ENCODE measurements around the gene CELF2.

DNA sequence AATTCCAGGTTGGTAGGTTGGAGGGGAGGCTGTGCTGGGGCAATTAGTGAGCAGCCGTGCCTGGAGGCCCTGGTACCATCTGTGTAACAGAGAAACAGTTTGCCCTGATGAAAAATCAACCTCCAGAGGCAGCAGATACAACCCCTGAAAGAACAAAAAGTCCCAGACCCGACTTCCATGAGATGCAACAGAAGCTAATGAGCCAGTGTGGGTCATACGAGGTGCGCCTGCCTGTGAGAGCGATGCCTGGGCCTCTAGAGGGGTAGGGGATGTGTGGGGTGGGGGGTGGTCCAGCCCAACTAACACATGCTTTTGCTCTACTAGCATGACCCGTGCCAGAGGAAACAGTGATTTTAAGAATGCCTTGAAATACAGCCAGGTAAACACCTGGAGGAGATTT lies 39.3 kb downstream of the CELF2 start:
- TF ChIP-seq POLR2A (IDR thresholded peaks at IDR 0.05; ENCODE audit: extremely low read depth, insufficient read length), result no peak
- TF ChIP-seq, protein P1, sequence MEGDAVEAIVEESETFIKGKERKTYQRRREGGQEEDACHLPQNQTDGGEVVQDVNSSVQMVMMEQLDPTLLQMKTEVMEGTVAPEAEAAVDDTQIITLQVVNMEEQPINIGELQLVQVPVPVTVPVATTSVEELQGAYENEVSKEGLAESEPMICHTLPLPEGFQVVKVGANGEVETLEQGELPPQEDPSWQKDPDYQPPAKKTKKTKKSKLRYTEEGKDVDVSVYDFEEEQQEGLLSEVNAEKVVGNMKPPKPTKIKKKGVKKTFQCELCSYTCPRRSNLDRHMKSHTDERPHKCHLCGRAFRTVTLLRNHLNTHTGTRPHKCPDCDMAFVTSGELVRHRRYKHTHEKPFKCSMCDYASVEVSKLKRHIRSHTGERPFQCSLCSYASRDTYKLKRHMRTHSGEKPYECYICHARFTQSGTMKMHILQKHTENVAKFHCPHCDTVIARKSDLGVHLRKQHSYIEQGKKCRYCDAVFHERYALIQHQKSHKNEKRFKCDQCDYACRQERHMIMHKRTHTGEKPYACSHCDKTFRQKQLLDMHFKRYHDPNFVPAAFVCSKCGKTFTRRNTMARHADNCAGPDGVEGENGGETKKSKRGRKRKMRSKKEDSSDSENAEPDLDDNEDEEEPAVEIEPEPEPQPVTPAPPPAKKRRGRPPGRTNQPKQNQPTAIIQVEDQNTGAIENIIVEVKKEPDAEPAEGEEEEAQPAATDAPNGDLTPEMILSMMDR (IDR thresholded peaks at IDR 0.05; ENCODE audit: low read depth, low read length), result no peak
- TF ChIP-seq, protein P2, sequence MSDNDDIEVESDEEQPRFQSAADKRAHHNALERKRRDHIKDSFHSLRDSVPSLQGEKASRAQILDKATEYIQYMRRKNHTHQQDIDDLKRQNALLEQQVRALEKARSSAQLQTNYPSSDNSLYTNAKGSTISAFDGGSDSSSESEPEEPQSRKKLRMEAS (IDR thresholded peaks at IDR 0.05; ENCODE audit: low read depth, low read length), result no peak

All from NB4 (cell line).